H9 (cell line): Measurements from ENCODE around the gene COQ7. TPM values are rescaled to one million over a fixed set of nuclear protein-coding genes. Genes with fewer than 3 reads are reported as not detected.

ENCODE experiments used
- DNase-seq: peaks from one replicate; pipeline ENCODE4 v3.0.0-alpha.2; 2017
- H2AFZ ChIP-seq: one replicate; pipeline ENCODE4 v1.6.1; 2013; ENCODE audit warnings: mild to moderate bottlenecking, low read length, control low read depth, moderate library complexity
- H2AK5ac ChIP-seq: 2 replicates; pipeline ENCODE4 v1.6.1; 2013; ENCODE audit warnings: low read length, control low read depth, mixed read lengths; ENCODE audit not compliant: insufficient read length
- H2BK120ac ChIP-seq: one replicate; pipeline ENCODE4 v1.6.1; 2013; ENCODE audit warnings: low read depth, mild to moderate bottlenecking, low read length, control low read depth, inconsistent platforms; ENCODE audit not compliant: poor library complexity, severe bottlenecking
- H2BK12ac ChIP-seq: 2 replicates; pipeline ENCODE4 v1.6.1; 2013; ENCODE audit warnings: low read length, control low read depth, mixed read lengths, low read depth; ENCODE audit not compliant: insufficient read length
- H2BK15ac ChIP-seq: 2 replicates; pipeline ENCODE4 v1.6.1; 2013; ENCODE audit warnings: low read depth, low read length, control low read depth
- H2BK20ac ChIP-seq: one replicate; pipeline ENCODE4 v1.6.1; 2013; ENCODE audit warnings: low read depth, mild to moderate bottlenecking, low read length, control low read depth, inconsistent platforms; ENCODE audit not compliant: poor library complexity, severe bottlenecking
- H2BK5ac ChIP-seq: 2 replicates; pipeline ENCODE4 v1.6.1; 2013; ENCODE audit warnings: low read length, control low read depth, mixed read lengths; ENCODE audit not compliant: insufficient read length
- H3K14ac ChIP-seq: 2 replicates; pipeline ENCODE4 v1.6.1; 2013; ENCODE audit warnings: low read length, control low read depth; ENCODE audit not compliant: insufficient read depth
- H3K18ac ChIP-seq: 2 replicates; pipeline ENCODE4 v1.6.1; 2013; ENCODE audit warnings: low read depth, mild to moderate bottlenecking, mixed read lengths, low read length, control low read depth; ENCODE audit not compliant: insufficient read length
- H3K23ac ChIP-seq: 2 replicates; pipeline ENCODE4 v1.6.1; 2013; ENCODE audit warnings: low read length, control low read depth, mixed read lengths, low read depth; ENCODE audit not compliant: insufficient read length
- H3K23me2 ChIP-seq: 2 replicates; pipeline ENCODE4 v1.6.1; 2013; ENCODE audit warnings: low read depth, mild to moderate bottlenecking, mixed read lengths, low read length, control low read depth; ENCODE audit not compliant: insufficient read length, poor library complexity, severe bottlenecking
- H3K27ac ChIP-seq: 2 replicates; pipeline ENCODE4 v1.5.1; 2013; ENCODE audit warnings: low read length, control low read depth, mixed read lengths, low read depth; ENCODE audit not compliant: insufficient read length
- H3K27me3 ChIP-seq: 2 replicates; pipeline ENCODE4 v1.6.1; 2013; ENCODE audit warnings: low read length, control low read depth, inconsistent platforms; ENCODE audit not compliant: insufficient read depth
- H3K4ac ChIP-seq: 2 replicates; pipeline ENCODE4 v1.6.1; 2013; ENCODE audit warnings: low read depth, mild to moderate bottlenecking, control low read depth, inconsistent platforms, low read length, moderate library complexity
- H3K4me1 ChIP-seq: 2 replicates; pipeline ENCODE4 v1.6.1; 2013; ENCODE audit warnings: low read length, control low read depth, inconsistent platforms; ENCODE audit not compliant: insufficient read depth
- H3K4me2 ChIP-seq: 2 replicates; pipeline ENCODE4 v1.6.1; 2013; ENCODE audit warnings: low read length, control low read depth, mixed read lengths; ENCODE audit not compliant: insufficient read length, insufficient read depth
- H3K56ac ChIP-seq: 2 replicates; pipeline ENCODE4 v1.6.1; 2013; ENCODE audit warnings: low read depth, mild to moderate bottlenecking, mixed read lengths, low read length, control low read depth; ENCODE audit not compliant: insufficient read length
- H3K79me1 ChIP-seq: 2 replicates; pipeline ENCODE4 v1.6.1; 2013; ENCODE audit warnings: low read depth, mild to moderate bottlenecking, moderate library complexity, low read length, control low read depth, inconsistent platforms; ENCODE audit not compliant: insufficient read depth, poor library complexity, severe bottlenecking
- H3K79me2 ChIP-seq: 2 replicates; pipeline ENCODE4 v1.6.1; 2013; ENCODE audit warnings: low read length, control low read depth, inconsistent platforms; ENCODE audit not compliant: insufficient read depth
- H3K9ac ChIP-seq: 2 replicates; pipeline ENCODE4 v1.6.1; 2013; ENCODE audit warnings: low read length, control low read depth, mixed read lengths; ENCODE audit not compliant: insufficient read length; ENCODE audit errors: extremely low read depth
- H3K9me3 ChIP-seq: one replicate; pipeline ENCODE4 v1.6.1; 2013; ENCODE audit warnings: low read depth, low read length, inconsistent platforms; ENCODE audit not compliant: control insufficient read depth
- H3T11ph ChIP-seq: one replicate; pipeline ENCODE4 v1.6.1; 2013; ENCODE audit warnings: mild to moderate bottlenecking, low read length, control low read depth, inconsistent platforms
- H4K20me1 ChIP-seq: one replicate; pipeline ENCODE4 v1.6.1; 2013; ENCODE audit not compliant: control insufficient read depth, insufficient read length, insufficient read depth
- H4K5ac ChIP-seq: 2 replicates; pipeline ENCODE4 v1.6.1; 2013; ENCODE audit warnings: low read depth, mild to moderate bottlenecking, mixed read lengths, low read length, control low read depth; ENCODE audit not compliant: insufficient read length
- H4K8ac ChIP-seq: replicated peaks from 2 replicates; pipeline ENCODE4 v1.6.1; 2013; ENCODE audit warnings: low read length, control low read depth, mixed read lengths, low read depth; ENCODE audit not compliant: insufficient read length
- H4K91ac ChIP-seq: 2 replicates; pipeline ENCODE4 v1.6.1; 2013; ENCODE audit warnings: low read depth, mild to moderate bottlenecking, moderate library complexity, mixed read lengths, low read length, control low read depth; ENCODE audit not compliant: insufficient read length
- H3K27ac Mint-ChIP-seq, 3 experiments: 2 replicates in 2 of 3; 3 replicates in 1 of 3; pipeline ENCODE4 v1.8.0; 2020 to 2021; ENCODE audit warnings: mixed read lengths in 3 of 3, mild to moderate bottlenecking in 1 of 3, moderate library complexity in 1 of 3
- H3K27me3 Mint-ChIP-seq: 2 replicates; pipeline ENCODE4 v1.8.0; 2021; ENCODE audit warnings: low read depth, mild to moderate bottlenecking, moderate library complexity, mixed read lengths
- H3K36me3 Mint-ChIP-seq, 3 experiments: 2 replicates in 2 of 3; 3 replicates in 1 of 3; pipeline ENCODE4 v1.8.0; 2020 to 2021; ENCODE audit warnings: low read depth in 3 of 3, mixed read lengths in 3 of 3; ENCODE audit not compliant: insufficient read depth in 1 of 3
- H3K4me1 Mint-ChIP-seq, 2 experiments: 2 replicates each; pipeline ENCODE4 v1.8.0; 2020; ENCODE audit warnings: mixed read lengths in 2 of 2
- H3K4me3 Mint-ChIP-seq, 2 experiments: 2 replicates in 1 of 2; 3 replicates in 1 of 2; pipeline ENCODE4 v1.8.0; 2020 to 2021; ENCODE audit warnings: mild to moderate bottlenecking in 2 of 2, mixed read lengths in 2 of 2, moderate library complexity in 1 of 2
- H3K9me3 Mint-ChIP-seq, 2 experiments: 2 replicates in 1 of 2; 3 replicates in 1 of 2; pipeline ENCODE4 v1.8.0; 2020; ENCODE audit warnings: mild to moderate bottlenecking in 2 of 2, mixed read lengths in 2 of 2, moderate library complexity in 1 of 2
- CTCF ChIP-seq: fragments of 200-600 bp; sonication (generic); conservative IDR thresholded peaks from 3 replicates; pipeline ENCODE4 v1.8.0; 2021; ENCODE audit warnings: antibody characterized with exemption, mild to moderate bottlenecking
- WGBS: extraction: QIAGEN DNeasy Blood & Tissue Kit; methylation state at CpG from one replicate; pipeline ENCODE4 v1.1.7; 2013; ENCODE audit warnings: missing lambda C conversion rate, low lambda C conversion rate, mixed read lengths; ENCODE audit not compliant: insufficient read length; ENCODE audit errors: extremely low coverage; 5-methylcytosine and 5-hydroxymethylcytosine counted together
- total RNA-seq: library from RNA; stranded (reverse); gene quantifications from 2 replicates; pipeline ENCODE4 v1.2.1, GENCODE V29; 2021

COQ7 gene
- total RNA-seq, 1 experiment from 2014 or later: 29.6 TPM

GRCh38 chr16:19084879-19085278 lies 17.5 kb downstream of the COQ7 start:
- H4K20me1 ChIP-seq: no peaks in the 10 kb centered on the region
- no peak overlapping the region for H2BK12ac ChIP-seq
- H2AK5ac ChIP-seq: no peak overlapping the region
- no peak overlapping the region for H3K56ac ChIP-seq
- Mint-ChIP-seq H3K4me3 (no peak overlapping the region), H3K36me3 (peaks cover 16 to 20% (median 18%) of the 10 kb centered on the region in 3 experiments), H3K27ac (no peak overlapping the region), H3K9me3 (peaks cover 0 to 6% of the 10 kb centered on the region in 2 experiments; a peak in 1 of 5 replicates), H3K4me1 (peaks cover 7 to 8% of the 10 kb centered on the region in 2 experiments; a peak in 3 of 4 replicates), H3K27me3 (peaks cover 24% of the 10 kb centered on the region)
- no peaks in the 10 kb centered on the region for H3K79me2 ChIP-seq
- no peak overlapping the region for H4K5ac ChIP-seq
- no peak overlapping the region for H3K18ac ChIP-seq
- no peak overlapping the region for H2BK15ac ChIP-seq
- H3K4ac ChIP-seq: no peak overlapping the region
- no peak overlapping the region for H3K14ac ChIP-seq
- no peak for TF ChIP-seq CTCF
- H4K8ac ChIP-seq: no peak overlapping the region
- no peak overlapping the region for H2AFZ ChIP-seq
- no peak overlapping the region for H3K27ac ChIP-seq
- H3K27me3 ChIP-seq: no peaks in the 10 kb centered on the region; the same call in 1 of the 2 replicates
- no peak overlapping the region for H3K23ac ChIP-seq
- no peaks in the 10 kb centered on the region for H3K79me1 ChIP-seq
- no peak overlapping the region for H3T11ph ChIP-seq
- no peak overlapping the region for H2BK120ac ChIP-seq
- no peak overlapping the region for H2BK20ac ChIP-seq
- no CpG with 5 or more reads among the region's 5 CpGs for WGBS
- H3K9ac ChIP-seq: no peak overlapping the region
- H3K9me3 ChIP-seq: no peaks in the 10 kb centered on the region
- H3K4me1 ChIP-seq: no peaks in the 10 kb centered on the region
- no peak overlapping the region for H4K91ac ChIP-seq
- H2BK5ac ChIP-seq: no peak overlapping the region
- no peak for DNase-seq
- no peaks in the 10 kb centered on the region for H3K23me2 ChIP-seq
- no peak overlapping the region for H3K4me2 ChIP-seq
